GM19099 (cell line): ENCODE data around the gene IL25.

ENCODE experiments used
- POLR2A ChIP-seq: IDR thresholded peaks from 3 replicates; pipeline ENCODE4 v1.6.1; 2011; ENCODE audit warnings: low read depth; ENCODE audit not compliant: insufficient read length; ENCODE audit errors: extremely low read depth

Gene IL25

GRCh38 chr14:23396781-23397407, 24.3 kb downstream of the IL25 start:
- no peak for TF ChIP-seq POLR2A

DNA sequence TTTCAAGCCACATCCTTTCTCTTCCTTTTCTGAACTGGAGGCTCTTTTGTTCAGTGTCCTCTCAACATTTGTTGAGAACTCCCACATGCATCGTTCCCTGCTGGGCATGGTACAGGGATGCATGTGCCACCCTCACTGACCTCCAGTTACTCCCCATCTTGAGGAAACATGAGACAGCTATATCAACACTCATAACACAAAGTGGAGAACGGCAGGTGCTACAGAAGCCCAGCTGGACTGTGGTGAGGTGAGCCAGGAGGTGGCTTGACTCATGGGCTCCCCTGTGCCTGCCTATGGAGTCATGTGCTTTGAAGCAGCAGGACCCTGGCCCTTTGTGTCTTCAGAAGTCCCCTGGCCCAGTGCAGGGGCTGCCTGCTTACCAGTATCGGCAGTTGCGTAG, 25.7 kb downstream of the IL25 start:
- no peak for TF ChIP-seq POLR2A

- TF ChIP-seq POLR2A = no peak
These were observed 26.5 kb downstream of the IL25 start for GRCh38 chr14:23399136-23399535.

GRCh38 chr14:23399591-23399990, 27.0 kb downstream of the IL25 start:
- no peak for TF ChIP-seq POLR2A

DNA sequence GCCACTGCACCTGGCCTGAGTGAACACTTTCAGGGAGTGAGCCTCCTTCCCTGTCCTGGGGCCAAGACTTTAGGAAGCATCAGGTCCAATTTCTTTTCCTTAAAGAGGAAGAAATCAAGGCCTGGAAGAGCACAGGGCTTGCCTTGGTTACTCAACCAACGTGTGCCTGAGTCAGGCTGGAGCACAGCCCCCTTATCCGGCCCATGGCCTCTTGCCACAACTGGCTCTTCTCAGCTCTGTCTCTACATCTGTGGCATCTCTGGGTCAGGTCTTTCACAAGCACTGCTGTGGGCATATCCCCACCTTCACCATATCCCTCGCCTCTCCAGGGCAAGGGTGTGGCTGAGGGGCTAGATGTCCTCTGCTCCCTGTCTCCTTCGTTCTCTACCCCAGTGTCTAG, 28.7 kb downstream of the IL25 start:
- TF ChIP-seq POLR2A = no peak

GRCh38 chr14:23402296-23403138, 29.9 kb downstream of the IL25 start:
- no peak for TF ChIP-seq POLR2A

- no peak for TF ChIP-seq POLR2A
These were observed 30.5 kb downstream of the IL25 start for GRCh38 chr14:23403139-23403438.

DNA sequence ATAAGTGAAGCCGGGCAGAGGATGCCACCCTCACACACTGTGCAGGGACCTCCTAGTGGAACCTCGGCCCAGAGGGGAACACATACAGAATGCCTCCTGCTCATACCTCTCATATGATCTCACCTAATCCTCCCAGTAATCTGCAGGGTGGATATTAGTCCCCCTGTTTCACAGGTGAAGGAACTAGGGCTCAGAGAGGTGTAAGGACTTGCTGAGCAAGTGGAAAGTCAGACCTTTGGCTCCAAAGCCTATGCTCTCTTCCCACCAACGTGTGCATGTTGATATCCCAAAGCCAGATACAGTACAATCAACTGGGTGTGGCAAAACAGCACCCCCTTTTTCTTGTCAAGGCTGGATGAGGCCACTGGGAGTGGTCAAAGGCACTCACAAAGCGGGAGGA, 31.3 kb downstream of the IL25 start:
- no peak for TF ChIP-seq POLR2A

- no peak for TF ChIP-seq POLR2A
These were observed 31.8 kb downstream of the IL25 start for GRCh38 chr14:23404331-23404900.

DNA sequence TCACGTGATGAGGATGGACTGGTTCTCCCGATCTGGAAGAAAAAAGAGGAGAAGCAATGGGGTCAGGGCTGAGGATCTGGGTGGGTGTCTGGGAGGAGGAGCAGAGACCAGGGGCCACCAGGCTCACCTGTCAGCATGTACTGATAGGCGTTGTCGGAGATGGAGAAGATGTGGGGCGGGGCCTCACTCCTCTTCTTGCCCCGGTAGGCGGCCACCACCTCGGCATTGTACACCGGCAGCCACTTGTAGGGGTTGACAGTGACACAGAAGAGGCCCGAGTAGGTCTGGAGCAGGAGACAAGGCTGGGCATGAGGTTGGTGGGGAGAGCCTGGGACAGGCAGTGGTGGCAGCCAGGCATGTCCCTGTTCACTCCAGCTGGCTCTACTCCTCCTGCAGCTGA, 32.5 kb downstream of the IL25 start:
- TF ChIP-seq POLR2A = no peak

- TF ChIP-seq POLR2A = no peak
These were observed 33.0 kb downstream of the IL25 start for GRCh38 chr14:23405516-23406025.

- TF ChIP-seq POLR2A = no peak
These were observed 33.6 kb downstream of the IL25 start for GRCh38 chr14:23406244-23406643.

DNA sequence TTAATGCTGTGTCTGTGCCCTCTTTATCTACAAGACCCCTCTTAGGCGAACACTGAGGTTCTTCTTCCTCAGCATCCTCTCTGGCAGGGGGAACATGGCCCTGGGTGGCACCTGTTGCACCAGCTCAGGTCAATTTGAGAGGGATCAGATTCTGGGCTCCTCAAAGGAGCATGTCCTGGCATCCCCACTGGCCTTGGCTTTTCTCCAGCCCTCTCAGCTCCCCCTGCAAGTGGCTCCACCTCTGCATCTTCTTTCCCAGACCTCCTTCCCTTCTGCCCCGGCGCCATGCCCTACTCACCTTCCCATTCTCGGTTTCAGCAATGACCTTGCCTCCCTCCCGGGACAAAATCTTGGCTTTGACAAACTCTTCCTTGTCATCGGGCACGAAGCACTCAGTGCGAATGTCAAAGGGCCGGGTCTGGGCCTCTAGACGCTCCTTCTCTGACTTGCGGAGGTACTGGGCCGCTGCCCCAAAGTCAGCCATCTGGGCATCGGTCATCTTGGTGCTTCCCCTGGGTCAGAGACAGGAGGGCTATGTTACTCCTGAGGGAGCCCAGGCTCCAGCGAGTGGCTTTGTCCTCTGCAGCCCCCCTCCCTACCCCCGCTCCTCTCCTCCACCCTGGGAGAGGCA, 34.2 kb downstream of the IL25 start:
- TF ChIP-seq POLR2A = no peak

DNA sequence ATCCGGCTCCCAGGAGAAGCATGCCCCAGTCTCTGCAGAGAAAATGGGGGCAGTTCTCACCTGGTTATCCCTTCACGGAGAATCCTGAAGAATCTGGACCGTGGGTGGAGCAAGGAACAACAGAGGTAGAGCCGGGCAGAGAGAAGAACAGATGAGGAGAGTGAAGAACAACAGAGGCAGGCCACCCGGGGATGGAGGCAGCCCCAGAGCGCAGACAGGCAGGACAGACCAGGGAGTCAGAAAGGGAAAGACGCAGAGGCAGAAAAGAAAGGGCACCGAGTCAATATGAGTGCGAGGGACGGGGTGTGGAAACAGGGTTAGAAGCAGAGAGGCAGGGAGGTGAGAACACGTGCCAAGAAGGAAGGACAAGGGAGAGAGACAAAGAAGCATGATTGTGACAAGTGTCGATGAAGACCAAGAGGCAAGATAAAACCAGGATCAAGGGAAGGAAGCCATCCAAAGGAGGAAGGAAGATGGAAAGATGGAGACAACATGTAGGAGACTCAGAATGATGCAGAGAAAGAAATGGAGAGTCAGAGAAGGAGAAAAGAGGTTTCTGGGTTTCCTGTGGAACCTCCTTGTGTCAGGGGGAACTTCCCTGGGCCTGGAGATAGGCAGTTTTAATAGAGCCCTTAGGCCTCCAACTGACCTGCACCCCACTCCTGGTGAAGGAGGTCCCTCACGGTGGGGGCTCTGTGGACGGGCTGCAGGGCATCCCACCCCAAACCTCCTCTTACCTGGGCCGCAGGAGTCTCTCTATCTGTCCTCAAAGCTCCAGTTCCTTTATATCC, 35.1 kb downstream of the IL25 start, which contains the start of gene MYH6:
Gene MYH6 (minus strand): TSS at position 758 of the 791 bp plus-strand sequence. CDS start 1,050 bp downstream, outside the sequence.
- TF ChIP-seq POLR2A = no peak

- no peak for TF ChIP-seq POLR2A
These were observed 35.7 kb downstream of the IL25 start for GRCh38 chr14:23408307-23408630.
